HUES64 (cell line): Measurements from ENCODE around the gene MAP2K2.
A peak's percentile ranks its signal among the peaks of the same experiment; 100 is the strongest.

ENCODE experiments used
- H3K27ac ChIP-seq: 2 replicates; pipeline ENCODE4 v1.7.0; 2013; ENCODE audit warnings: low read depth, low read length, inconsistent platforms
- H3K27me3 ChIP-seq: 2 replicates; pipeline ENCODE4 v1.6.1; 2013; ENCODE audit warnings: mild to moderate bottlenecking, low read length; ENCODE audit not compliant: insufficient read depth
- H3K36me3 ChIP-seq: 2 replicates; pipeline ENCODE4 v1.6.1; 2013; ENCODE audit warnings: mild to moderate bottlenecking, low read length; ENCODE audit not compliant: insufficient read depth
- H3K4me1 ChIP-seq: 2 replicates; pipeline ENCODE4 v1.6.1; 2013; ENCODE audit warnings: mild to moderate bottlenecking, low read length, moderate library complexity; ENCODE audit not compliant: insufficient read depth
- H3K4me3 ChIP-seq: 2 replicates; pipeline ENCODE4 v1.5.1; 2013; ENCODE audit warnings: mild to moderate bottlenecking, low read length, moderate library complexity
- H3K9ac ChIP-seq: 2 replicates; pipeline ENCODE4 v1.6.1; 2013; ENCODE audit warnings: mild to moderate bottlenecking, low read depth, low read length
- H3K9me3 ChIP-seq: 2 replicates; pipeline ENCODE4 v1.6.1; 2013; ENCODE audit warnings: low read depth, low read length; ENCODE audit not compliant: insufficient read depth
- WGBS: fragments of 150-250, 120-280 bp; methylation state at CpG from one replicate; pipeline ENCODE4 v1.1.7; 2013; ENCODE audit warnings: missing lambda C conversion rate; 5-methylcytosine and 5-hydroxymethylcytosine counted together

The MAP2K2 gene

DNA sequence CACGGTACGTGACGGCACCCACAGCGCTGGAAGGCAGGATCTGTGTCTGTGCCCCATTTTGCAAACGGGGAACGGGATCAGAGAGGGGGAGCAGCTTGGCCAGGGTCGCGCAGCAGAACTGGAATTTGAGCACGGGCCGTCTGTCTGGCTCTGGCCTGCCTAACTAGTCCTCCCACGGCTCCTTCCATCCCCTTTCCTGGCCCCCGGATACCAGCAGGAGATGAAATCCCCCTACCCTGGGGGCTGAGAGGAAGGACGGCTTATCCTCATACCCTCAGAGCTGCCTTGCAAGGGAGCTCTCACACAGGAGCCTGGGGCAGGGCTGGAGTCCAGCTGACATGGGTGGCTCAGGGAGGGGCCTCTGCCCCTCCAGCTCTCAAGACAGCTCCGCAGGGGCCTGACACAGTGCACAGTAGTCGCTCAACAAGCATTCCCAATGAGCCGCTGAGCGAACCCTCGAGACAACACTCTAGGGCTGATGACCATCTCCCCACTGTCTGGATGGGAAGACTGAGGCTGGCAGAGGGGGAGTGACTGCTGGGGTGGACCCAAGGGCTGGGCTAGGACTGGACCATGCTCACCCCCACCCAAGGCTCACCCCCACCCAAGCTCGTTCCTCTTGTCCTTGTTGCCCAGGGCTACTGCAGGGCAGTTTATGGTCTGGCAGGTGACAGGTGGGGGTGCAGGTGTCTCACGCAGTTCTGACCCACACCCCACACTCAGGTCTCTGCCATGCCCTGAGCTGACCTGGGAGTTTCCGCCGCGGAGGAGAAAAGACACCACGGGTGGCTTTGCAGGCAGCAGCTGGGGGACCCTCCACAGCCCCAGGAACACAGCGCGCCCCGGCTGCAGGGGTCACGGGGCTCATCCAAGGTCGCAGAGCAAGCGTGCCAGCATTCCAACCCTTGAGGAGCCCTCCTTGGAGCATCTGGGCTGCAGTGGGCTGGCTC, 61.2 kb downstream of the MAP2K2 start:
- 0 out of 2 replicates have a peak, but pooled peaks cover 6% of the 10 kb centered on the region for H3K4me1 ChIP-seq
- H3K27me3 ChIP-seq, result peaks cover 6% of the 10 kb centered on the region
- H3K9ac ChIP-seq, result no peak overlapping the region
- no peaks in the 10 kb centered on the region for H3K9me3 ChIP-seq
- H3K27ac ChIP-seq, result no peak overlapping the region
- no peak overlapping the region for H3K4me3 ChIP-seq
- peaks cover 8% of the 10 kb centered on the region; the same call in 1 of the 2 replicates for H3K36me3 ChIP-seq
- WGBS, result 91% methylated on average over 30 of the region's 30 CpGs

- Histone ChIP-seq H3K4me3 (no peak overlapping the region), H3K27ac (no peak overlapping the region), H3K4me1 (0 out of 2 replicates have a peak, but pooled peaks cover 6% of the 10 kb centered on the region), H3K9me3 (no peaks in the 10 kb centered on the region), H3K27me3 (no peaks in the 10 kb centered on the region), H3K9ac (0 out of 2 replicates have a peak overlapping the region, but pooled peaks have one; percentile 7), H3K36me3 (peaks cover 8% of the 10 kb centered on the region; the same call in 1 of the 2 replicates)
- WGBS, result 88% methylated on average over 29 of the region's 29 CpGs
These were observed 62.1 kb downstream of the MAP2K2 start for GRCh38 chr19:4061683-4062418.

- Histone ChIP-seq H3K9me3 (no peaks in the 10 kb centered on the region), H3K27ac (peak overlapping the region; percentile 46; the same call in 1 of the 2 replicates), H3K4me3 (no peak overlapping the region), H3K27me3 (no peaks in the 10 kb centered on the region), H3K4me1 (0 out of 2 replicates have a peak, but pooled peaks cover 6% of the 10 kb centered on the region), H3K36me3 (peaks cover 8% of the 10 kb centered on the region; the same call in 1 of the 2 replicates), H3K9ac (peak overlapping the region; percentile 7; the same call in 1 of the 2 replicates)
- WGBS, result 74% methylated on average over 22 of the region's 23 CpGs
These were observed 62.7 kb downstream of the MAP2K2 start for GRCh38 chr19:4061178-4061682.

GRCh38 chr19:4060621-4061177, 63.2 kb downstream of the MAP2K2 start:
- no peaks in the 10 kb centered on the region for H3K9me3 ChIP-seq
- H3K27ac ChIP-seq, result peak overlapping the region; percentile 49; the same call in 1 of the 2 replicates
- 94% methylated on average over 16 of the region's 16 CpGs for WGBS
- H3K27me3 ChIP-seq, result no peaks in the 10 kb centered on the region
- no peak overlapping the region for H3K4me3 ChIP-seq
- 0 out of 2 replicates have a peak, but pooled peaks cover 6% of the 10 kb centered on the region for H3K4me1 ChIP-seq
- peaks cover 8% of the 10 kb centered on the region; the same call in 1 of the 2 replicates for H3K36me3 ChIP-seq
- 0 out of 2 replicates have a peak overlapping the region, but pooled peaks have one; percentile 3 for H3K9ac ChIP-seq

GRCh38 chr19:4059891-4060620, 63.9 kb downstream of the MAP2K2 start:
- 0 out of 2 replicates have a peak overlapping the region, but pooled peaks have one; percentile 49 for H3K27ac ChIP-seq
- WGBS, result 85% methylated on average over 42 of the region's 42 CpGs
- no peak overlapping the region for H3K9ac ChIP-seq

DNA sequence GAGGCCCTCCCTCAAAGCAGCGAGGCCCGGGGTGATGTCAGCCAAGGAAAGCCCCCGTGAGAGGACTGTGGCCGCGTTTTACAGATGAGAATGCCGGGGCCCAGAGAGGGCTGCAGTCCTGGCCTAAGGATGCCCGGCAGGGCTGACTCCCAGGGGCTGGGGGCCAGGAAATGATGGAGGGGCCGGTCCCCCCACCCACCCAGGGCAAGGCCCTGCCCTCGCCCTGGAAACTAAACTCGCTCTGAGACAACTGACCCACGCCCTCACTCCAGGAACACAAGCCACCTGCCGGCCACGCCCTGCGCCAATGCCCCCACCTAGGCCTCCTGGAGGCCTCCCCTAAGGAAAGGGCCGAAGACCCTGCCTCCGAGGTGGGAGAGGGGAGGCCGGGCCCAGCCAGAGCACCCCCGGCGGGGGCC, 64.5 kb downstream of the MAP2K2 start:
- 82% methylated on average over 19 of the region's 19 CpGs for WGBS
- no peak overlapping the region for H3K4me3 ChIP-seq
- H3K9ac ChIP-seq, result no peak overlapping the region
- H3K27me3 ChIP-seq, result no peaks in the 10 kb centered on the region
- peaks cover 15% of the 10 kb centered on the region for H3K36me3 ChIP-seq
- 0 out of 2 replicates have a peak, but pooled peaks cover 6% of the 10 kb centered on the region for H3K4me1 ChIP-seq
- H3K9me3 ChIP-seq, result no peaks in the 10 kb centered on the region
- no peak overlapping the region; the same call in 1 of the 2 replicates for H3K27ac ChIP-seq

More at GRCh38 chr19:4059891-4060620, 63.9 kb downstream of the MAP2K2 start:
- peaks cover 10% of the 10 kb centered on the region for H3K36me3 ChIP-seq
- no peak overlapping the region for H3K4me3 ChIP-seq
- H3K9me3 ChIP-seq, result no peaks in the 10 kb centered on the region
- 0 out of 2 replicates have a peak, but pooled peaks cover 6% of the 10 kb centered on the region for H3K4me1 ChIP-seq
- H3K27me3 ChIP-seq, result no peaks in the 10 kb centered on the region

DNA sequence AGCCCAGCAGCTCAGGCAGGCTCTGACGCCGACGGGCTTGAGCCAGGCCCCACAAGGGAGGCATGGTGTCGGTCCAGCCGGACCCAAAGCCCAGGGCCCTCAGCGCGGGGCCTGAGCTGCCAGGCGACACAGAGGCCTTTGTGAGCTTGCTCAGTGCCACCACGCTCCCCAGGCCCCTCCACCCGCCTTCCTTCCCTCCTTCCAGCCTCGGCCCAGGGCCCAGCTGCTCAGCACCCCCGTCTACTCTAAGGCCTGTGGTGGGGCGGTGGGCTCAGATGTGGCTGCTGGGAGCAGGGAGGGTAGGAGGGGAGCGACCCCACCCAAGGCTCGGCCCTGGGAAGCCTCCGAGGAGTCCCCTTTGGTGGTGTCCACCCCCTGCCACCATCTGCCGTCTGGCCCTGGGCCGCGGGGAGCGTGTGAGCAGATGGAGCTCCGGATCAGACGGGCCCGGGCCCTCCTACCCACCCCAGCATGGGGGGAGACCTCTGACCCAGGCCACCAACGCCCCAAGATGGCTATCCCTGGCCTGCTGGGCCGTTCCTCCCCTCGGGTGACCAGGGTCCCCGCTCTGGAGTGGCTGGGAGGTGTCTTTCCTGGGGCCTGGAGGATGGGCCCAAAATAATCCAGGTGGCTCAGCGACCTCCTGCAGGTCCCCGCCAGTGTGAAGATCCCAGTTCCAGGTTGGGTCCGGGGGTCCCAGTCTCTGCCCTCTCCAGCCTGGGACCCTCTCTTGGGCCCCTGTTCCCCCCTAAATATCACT, 65.0 kb downstream of the MAP2K2 start:
- 85% methylated on average over 30 of the region's 30 CpGs for WGBS
- Histone ChIP-seq H3K9me3 (no peaks in the 10 kb centered on the region), H3K4me3 (no peak overlapping the region), H3K4me1 (0 out of 2 replicates have a peak, but pooled peaks cover 6% of the 10 kb centered on the region), H3K27ac (peak overlapping the region; percentile 55), H3K9ac (peak overlapping the region; percentile 25; the same call in 1 of the 2 replicates), H3K36me3 (peaks cover 20% of the 10 kb centered on the region), H3K27me3 (no peaks in the 10 kb centered on the region)

DNA sequence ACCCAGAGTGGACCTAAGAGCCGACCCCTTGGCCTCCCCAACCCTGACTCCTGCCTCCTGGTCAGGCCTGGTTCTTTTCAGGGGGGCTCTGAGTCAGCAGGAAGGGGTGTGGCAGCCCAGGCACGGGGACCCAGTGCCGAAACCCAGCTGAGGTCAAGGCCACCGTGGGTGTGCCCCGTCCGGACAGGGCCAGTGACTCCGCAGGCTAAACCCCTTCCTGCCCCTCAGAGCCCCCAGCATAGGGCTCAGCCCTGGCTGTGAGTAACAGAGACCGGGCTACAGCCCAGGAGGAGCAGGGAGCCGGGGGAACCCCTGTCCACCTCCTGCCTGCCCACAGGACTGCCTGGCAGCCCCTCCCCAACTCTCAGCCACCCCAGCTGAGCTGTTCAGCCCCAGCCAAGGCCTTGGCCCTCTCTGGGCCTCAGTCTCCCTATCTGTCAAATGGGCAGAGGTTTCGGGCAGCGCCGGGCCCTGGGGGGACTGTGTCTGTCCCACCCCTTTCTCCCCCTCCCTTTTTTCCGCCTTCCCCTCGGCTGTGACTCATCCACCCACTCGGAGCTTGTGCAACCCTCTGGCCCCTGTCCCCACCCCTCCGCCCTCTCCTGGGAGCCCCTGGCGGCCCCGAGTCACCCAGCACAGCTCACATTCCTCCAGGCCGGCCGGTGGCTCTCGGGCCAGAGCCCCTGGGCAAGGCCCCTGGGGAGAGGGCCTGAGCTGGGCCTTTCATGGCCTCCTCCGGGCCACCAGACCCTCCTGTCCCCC, 65.8 kb downstream of the MAP2K2 start:
- 0 out of 2 replicates have a peak, but pooled peaks cover 6% of the 10 kb centered on the region for H3K4me1 ChIP-seq
- H3K4me3 ChIP-seq, result no peak overlapping the region
- H3K27ac ChIP-seq, result peak overlapping the region; percentile 55
- H3K9me3 ChIP-seq, result no peaks in the 10 kb centered on the region
- peaks cover 25% of the 10 kb centered on the region for H3K36me3 ChIP-seq
- 81% methylated on average over 22 of the region's 22 CpGs for WGBS
- no peaks in the 10 kb centered on the region for H3K27me3 ChIP-seq
- peak overlapping the region; percentile 25; the same call in 1 of the 2 replicates for H3K9ac ChIP-seq

DNA sequence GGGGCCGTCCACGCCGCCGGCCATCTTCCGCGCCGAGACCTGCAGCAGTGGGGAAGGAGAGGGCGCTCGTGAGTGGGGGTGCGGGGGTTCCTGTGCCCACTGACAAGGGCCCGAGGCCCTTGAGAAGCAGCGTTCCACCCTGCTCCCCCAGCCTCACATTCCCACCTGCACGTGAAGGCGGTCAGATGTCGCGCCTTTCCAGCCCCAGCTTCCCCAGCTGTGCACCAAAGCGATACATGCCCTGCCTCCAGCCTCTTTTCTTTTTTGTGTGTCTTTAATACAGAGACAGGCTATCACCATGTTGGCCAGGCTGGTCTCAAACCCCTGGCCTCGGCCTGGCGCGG, 68.7 kb downstream of the MAP2K2 start:
- H3K9me3 ChIP-seq, result no peaks in the 10 kb centered on the region
- no peaks in the 10 kb centered on the region for H3K27me3 ChIP-seq
- WGBS, result 97% methylated on average over 20 of the region's 20 CpGs
- H3K4me3 ChIP-seq, result no peak overlapping the region
- H3K9ac ChIP-seq, result no peak overlapping the region
- no peak overlapping the region for H3K27ac ChIP-seq
- H3K36me3 ChIP-seq, result peaks cover 37% of the 10 kb centered on the region
- H3K4me1 ChIP-seq, result peaks cover 2% of the 10 kb centered on the region; the same call in 1 of the 2 replicates
